Testis (tissue), 2 donors: ENCODE data around the gene ELAC2.

Source experiments
- POLR2A ChIP-seq: fragments of 450-650 bp; IDR thresholded peaks from one replicate; pipeline ENCODE4 v1.6.1; 2017; ENCODE audit warnings: antibody characterized with exemption, mild to moderate bottlenecking, moderate library complexity
- TF ChIP-seq, protein P1 (sequence below), 3 experiments: fragments of 450-650 bp in 2 of 3; fragments of 200-600 bp in 1 of 3; sonication (generic) in 1 of 3; IDR thresholded peaks; one replicate each; pipeline ENCODE4 v1.5.1; 2016 to 2019; ENCODE audit warnings: antibody characterized with exemption in 3 of 3, mild to moderate bottlenecking in 2 of 3, moderate library complexity in 1 of 3

- TF ChIP-seq, protein P1, sequence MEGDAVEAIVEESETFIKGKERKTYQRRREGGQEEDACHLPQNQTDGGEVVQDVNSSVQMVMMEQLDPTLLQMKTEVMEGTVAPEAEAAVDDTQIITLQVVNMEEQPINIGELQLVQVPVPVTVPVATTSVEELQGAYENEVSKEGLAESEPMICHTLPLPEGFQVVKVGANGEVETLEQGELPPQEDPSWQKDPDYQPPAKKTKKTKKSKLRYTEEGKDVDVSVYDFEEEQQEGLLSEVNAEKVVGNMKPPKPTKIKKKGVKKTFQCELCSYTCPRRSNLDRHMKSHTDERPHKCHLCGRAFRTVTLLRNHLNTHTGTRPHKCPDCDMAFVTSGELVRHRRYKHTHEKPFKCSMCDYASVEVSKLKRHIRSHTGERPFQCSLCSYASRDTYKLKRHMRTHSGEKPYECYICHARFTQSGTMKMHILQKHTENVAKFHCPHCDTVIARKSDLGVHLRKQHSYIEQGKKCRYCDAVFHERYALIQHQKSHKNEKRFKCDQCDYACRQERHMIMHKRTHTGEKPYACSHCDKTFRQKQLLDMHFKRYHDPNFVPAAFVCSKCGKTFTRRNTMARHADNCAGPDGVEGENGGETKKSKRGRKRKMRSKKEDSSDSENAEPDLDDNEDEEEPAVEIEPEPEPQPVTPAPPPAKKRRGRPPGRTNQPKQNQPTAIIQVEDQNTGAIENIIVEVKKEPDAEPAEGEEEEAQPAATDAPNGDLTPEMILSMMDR (IDR thresholded peaks at IDR 0.05) = no peak
- TF ChIP-seq POLR2A = no peak
Observed at GRCh38 chr17:12990926-12991325, 26.9 kb downstream of the ELAC2 start.
